BLaER1 treated with 17β-estradiol and CSF1 and Interleukin-3, amounts not matched to agents 10 nM and 100 nM (cell line): ENCODE measurements around the gene ST6GALNAC4.
"Not testable (repeated sequence)": the region's sequence is repeated elsewhere in the genome, so short reads cannot be mapped to it uniquely, and the experiment has no call there.

ENCODE experiments used
- H3K27ac ChIP-seq, 11 experiments: shearing (Covaris generic); formaldehyde crosslinking; 2 replicates each; pipeline ENCODE4 v1.8.1; 2022
- H3K27me3 ChIP-seq, 11 experiments: shearing (Covaris generic); formaldehyde crosslinking; 2 replicates each; pipeline ENCODE4 v1.8.1; 2022
- H3K36me3 ChIP-seq, 11 experiments: shearing (Covaris generic); formaldehyde crosslinking; 2 replicates each; pipeline ENCODE4 v1.8.1; 2022
- H3K4me1 ChIP-seq, 10 experiments: shearing (Covaris generic); formaldehyde crosslinking; 2 replicates each; pipeline ENCODE4 v1.8.1; 2022
- H3K4me2 ChIP-seq, 11 experiments: shearing (Covaris generic); formaldehyde crosslinking; 2 replicates each; pipeline ENCODE4 v1.8.1; 2022
- H3K4me3 ChIP-seq, 10 experiments: shearing (Covaris generic); formaldehyde crosslinking; 2 replicates each; pipeline ENCODE4 v1.8.1; 2022
- H3K9ac ChIP-seq, 11 experiments: shearing (Covaris generic); formaldehyde crosslinking; 2 replicates each; pipeline ENCODE4 v1.8.1; 2022
- H3K9me3 ChIP-seq, 11 experiments: shearing (Covaris generic); formaldehyde crosslinking; replicated peaks in 1 of 11; 2 replicates each; pipeline ENCODE4 v1.8.1; 2022
- H4K20me1 ChIP-seq, 11 experiments: shearing (Covaris generic); formaldehyde crosslinking; 2 replicates each; pipeline ENCODE4 v1.8.1; 2022
- Cebpa-rat ChIP-seq, 11 experiments: shearing (Covaris generic); IDR thresholded peaks; 2 replicates each; pipeline ENCODE4 v1.8.1; 2022

ST6GALNAC4 gene

GRCh38 chr9:127870887-127871286, 46.0 kb downstream of the ST6GALNAC4 start:
- TF ChIP-seq Cebpa-rat (IDR thresholded peaks at IDR 0.05): no peak
- no peak overlapping the region for H3K27ac ChIP-seq
- H3K27me3 ChIP-seq: peaks cover 0 to under 1% (median 0%) of the 10 kb centered on the region in 11 experiments; a peak in 1 of 22 replicates
- H3K36me3 ChIP-seq: no peaks in the 10 kb centered on the region
- no peak overlapping the region for H3K9ac ChIP-seq
- no peaks in the 10 kb centered on the region for H3K9me3 ChIP-seq
- peak overlapping the region in 1 of 11 experiments; percentile 2; a peak in 2 of 22 replicates for H3K4me2 ChIP-seq
- H4K20me1 ChIP-seq: peaks cover 0 to 11% (median 0%) of the 10 kb centered on the region in 11 experiments; a peak in 1 of 22 replicates
- peaks cover 62 to 94% (median 85%) of the 10 kb centered on the region in 10 experiments for H3K4me1 ChIP-seq
- no peak overlapping the region for H3K4me3 ChIP-seq

- not testable (repeated sequence) for H3K36me3 ChIP-seq, H3K9me3 ChIP-seq, H3K27me3 ChIP-seq, H3K27ac ChIP-seq, H3K9ac ChIP-seq, H3K4me3 ChIP-seq
- Histone ChIP-seq H3K4me1 (peaks cover 67 to 94% (median 85%) of the 10 kb centered on the region in 10 experiments), H3K4me2 (peak overlapping the region in 5 of 11 experiments; percentile 2 to 94 (median 38); a peak in 7 of 22 replicates), H4K20me1 (peaks cover 0 to 11% (median 0%) of the 10 kb centered on the region in 11 experiments; a peak in 1 of 22 replicates)
Observed at GRCh38 chr9:127870153-127870491, 46.7 kb downstream of the ST6GALNAC4 start.

GRCh38 chr9:127869310-127870152, 47.3 kb downstream of the ST6GALNAC4 start:
- H4K20me1 ChIP-seq: peaks cover 0 to 11% (median 0%) of the 10 kb centered on the region in 11 experiments; a peak in 1 of 22 replicates
- no peaks in the 10 kb centered on the region for H3K36me3 ChIP-seq
- H3K9me3 ChIP-seq: no peaks in the 10 kb centered on the region
- no peak for TF ChIP-seq Cebpa-rat (IDR thresholded peaks at IDR 0.05)
- no peaks in the 10 kb centered on the region for H3K27me3 ChIP-seq
- H3K4me1 ChIP-seq: peaks cover 73 to 94% (median 86%) of the 10 kb centered on the region in 10 experiments
- H3K9ac ChIP-seq: peak overlapping the region in 4 of 11 experiments; percentile 7 to 45 (median 16); a peak in 4 of 22 replicates
- peak overlapping the region in 1 of 11 experiments; percentile 45; a peak in 1 of 22 replicates for H3K27ac ChIP-seq
- peak overlapping the region in 10 of 11 experiments; percentile 2 to 100 (median 62); a peak in 17 of 22 replicates for H3K4me2 ChIP-seq
- no peak overlapping the region for H3K4me3 ChIP-seq

- peaks cover 75 to 94% (median 86%) of the 10 kb centered on the region in 10 experiments for H3K4me1 ChIP-seq
- H3K27ac ChIP-seq: 0 out of 22 replicates have a peak overlapping the region, but pooled peaks of 1 of the 11 experiments have one; percentile 34
Observed at GRCh38 chr9:127868278-127868902, 48.5 kb downstream of the ST6GALNAC4 start.

GRCh38 chr9:127867356-127868277, 49.2 kb downstream of the ST6GALNAC4 start:
- H3K36me3 ChIP-seq: no peaks in the 10 kb centered on the region
- H3K9me3 ChIP-seq: no peaks in the 10 kb centered on the region
- H4K20me1 ChIP-seq: 0 out of 22 replicates have a peak, but pooled peaks cover 0 to 3% (median 0%) of the 10 kb centered on the region in 11 experiments
- H3K4me2 ChIP-seq: peak overlapping the region; percentile 26 to 100 (median 88); a peak in 21 of 22 replicates
- no peak overlapping the region for H3K4me3 ChIP-seq
- no peaks in the 10 kb centered on the region for H3K27me3 ChIP-seq
- no peak for TF ChIP-seq Cebpa-rat (IDR thresholded peaks at IDR 0.05)
- peaks cover 75 to 94% (median 86%) of the 10 kb centered on the region in 10 experiments for H3K4me1 ChIP-seq
- peak overlapping the region in 5 of 11 experiments; percentile 23 to 96 (median 34); a peak in 6 of 22 replicates for H3K27ac ChIP-seq
- H3K9ac ChIP-seq: peak overlapping the region in 4 of 11 experiments; percentile 12 to 42 (median 34); a peak in 5 of 22 replicates

More at GRCh38 chr9:127868278-127868902, 48.5 kb downstream of the ST6GALNAC4 start:
- Histone ChIP-seq H3K9ac (peak overlapping the region in 2 of 11 experiments; percentile 24 to 31; a peak in 2 of 22 replicates), H3K36me3 (no peaks in the 10 kb centered on the region), H3K4me2 (peak overlapping the region; percentile 26 to 100 (median 88); a peak in 21 of 22 replicates), H3K27me3 (no peaks in the 10 kb centered on the region), H4K20me1 (0 out of 22 replicates have a peak, but pooled peaks cover 0 to 11% (median 0%) of the 10 kb centered on the region in 11 experiments), H3K9me3 (no peaks in the 10 kb centered on the region), H3K4me3 (no peak overlapping the region)
- TF ChIP-seq Cebpa-rat (IDR thresholded peaks at IDR 0.05): no peak

GRCh38 chr9:127866535-127866934, 50.3 kb downstream of the ST6GALNAC4 start:
- peak overlapping the region; percentile 66 to 100 (median 88) for H3K4me2 ChIP-seq

GRCh38 chr9:127865645-127866464, 51.0 kb downstream of the ST6GALNAC4 start:
- Histone ChIP-seq H3K27ac (peak overlapping the region in 9 of 11 experiments; percentile 45 to 96 (median 92); a peak in 17 of 22 replicates), H3K36me3 (no peaks in the 10 kb centered on the region), H3K27me3 (no peaks in the 10 kb centered on the region), H3K9ac (peak overlapping the region in 9 of 11 experiments; percentile 2 to 66 (median 55); a peak in 16 of 22 replicates), H3K4me1 (peaks cover 82 to 100% (median 96%) of the 10 kb centered on the region in 10 experiments), H3K4me3 (no peak overlapping the region), H3K9me3 (no peaks in the 10 kb centered on the region), H3K4me2 (peak overlapping the region; percentile 66 to 100 (median 88)), H4K20me1 (no peaks in the 10 kb centered on the region)
- no peak for TF ChIP-seq Cebpa-rat (IDR thresholded peaks at IDR 0.05)

More at GRCh38 chr9:127866535-127866934, 50.3 kb downstream of the ST6GALNAC4 start:
- Histone ChIP-seq H3K4me1 (peaks cover 79 to 100% (median 89%) of the 10 kb centered on the region in 10 experiments), H3K36me3 (no peaks in the 10 kb centered on the region), H3K27me3 (no peaks in the 10 kb centered on the region), H3K27ac (peak overlapping the region in 7 of 11 experiments; percentile 31 to 96 (median 91); a peak in 13 of 22 replicates), H3K9me3 (no peaks in the 10 kb centered on the region), H4K20me1 (no peaks in the 10 kb centered on the region), H3K4me3 (no peak overlapping the region; a peak in 1 of 20 replicates), H3K9ac (peak overlapping the region in 5 of 11 experiments; percentile 11 to 55 (median 53); a peak in 6 of 22 replicates)
- TF ChIP-seq Cebpa-rat (IDR thresholded peaks at IDR 0.05): no peak
